Uterus (tissue), 2 donors: Measurements from ENCODE around the gene HSD17B4.

Experiments used
- POLR2A ChIP-seq, 2 donors: fragments of 450-650 bp; IDR thresholded peaks; one replicate each; pipeline ENCODE4 v1.6.1; 2016; ENCODE audit warnings: antibody characterized with exemption in 2 of 2, mild to moderate bottlenecking in 1 of 2, moderate library complexity in 1 of 2
- TF ChIP-seq, protein P1 (sequence below), 4 experiments: fragments of 200-600 bp in 2 of 4; fragments of 450-650 bp in 2 of 4; sonication (generic) in 2 of 4; IDR thresholded peaks; one replicate each; pipeline ENCODE4 v1.5.1; 2016 to 2019; ENCODE audit warnings: antibody characterized with exemption in 4 of 4, mild to moderate bottlenecking in 2 of 4, moderate library complexity in 1 of 4

DNA sequence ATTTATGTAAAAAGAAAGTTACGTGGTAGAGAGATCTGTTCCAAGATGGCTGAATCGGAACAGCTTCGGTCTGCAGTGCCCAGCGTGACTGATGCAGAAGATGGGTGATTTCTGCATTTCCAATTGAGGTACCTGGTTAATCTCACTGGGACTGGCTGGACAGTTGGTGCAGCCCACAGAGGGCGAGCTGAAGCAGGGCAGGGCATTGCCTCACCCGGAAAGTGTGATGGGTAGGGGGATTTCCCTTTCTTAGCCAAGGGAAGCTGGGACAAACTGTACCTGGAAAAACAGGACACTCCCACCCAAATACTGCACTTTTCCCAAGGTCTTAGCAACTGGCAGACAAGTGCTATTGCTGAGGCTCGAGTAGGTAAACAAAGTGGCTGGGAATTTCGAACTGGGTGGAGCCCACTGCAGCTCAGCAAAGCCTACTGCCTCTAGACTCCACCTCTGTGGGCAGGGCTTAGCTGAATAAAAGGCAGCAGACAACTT lies 13.1 kb upstream of the HSD17B4 start:
- no peak for TF ChIP-seq POLR2A (IDR thresholded peaks at IDR 0.05)
- TF ChIP-seq, protein P1, sequence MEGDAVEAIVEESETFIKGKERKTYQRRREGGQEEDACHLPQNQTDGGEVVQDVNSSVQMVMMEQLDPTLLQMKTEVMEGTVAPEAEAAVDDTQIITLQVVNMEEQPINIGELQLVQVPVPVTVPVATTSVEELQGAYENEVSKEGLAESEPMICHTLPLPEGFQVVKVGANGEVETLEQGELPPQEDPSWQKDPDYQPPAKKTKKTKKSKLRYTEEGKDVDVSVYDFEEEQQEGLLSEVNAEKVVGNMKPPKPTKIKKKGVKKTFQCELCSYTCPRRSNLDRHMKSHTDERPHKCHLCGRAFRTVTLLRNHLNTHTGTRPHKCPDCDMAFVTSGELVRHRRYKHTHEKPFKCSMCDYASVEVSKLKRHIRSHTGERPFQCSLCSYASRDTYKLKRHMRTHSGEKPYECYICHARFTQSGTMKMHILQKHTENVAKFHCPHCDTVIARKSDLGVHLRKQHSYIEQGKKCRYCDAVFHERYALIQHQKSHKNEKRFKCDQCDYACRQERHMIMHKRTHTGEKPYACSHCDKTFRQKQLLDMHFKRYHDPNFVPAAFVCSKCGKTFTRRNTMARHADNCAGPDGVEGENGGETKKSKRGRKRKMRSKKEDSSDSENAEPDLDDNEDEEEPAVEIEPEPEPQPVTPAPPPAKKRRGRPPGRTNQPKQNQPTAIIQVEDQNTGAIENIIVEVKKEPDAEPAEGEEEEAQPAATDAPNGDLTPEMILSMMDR (IDR thresholded peaks at IDR 0.05) = no peak
